GM23248 (cell line): ENCODE measurements around the gene TBL1X.

Experiments used
- EZH2 ChIP-seq: fragments of 200-600 bp; sonication (generic); IDR thresholded peaks from 2 replicates; pipeline ENCODE4 v1.6.1; 2018; ENCODE audit warnings: antibody characterized with exemption, mild to moderate bottlenecking; ENCODE audit not compliant: insufficient read depth, poor library complexity, severe bottlenecking
- EZH2phosphoT487 ChIP-seq: fragments of 200-600 bp; sonication (generic); IDR thresholded peaks from 2 replicates; pipeline ENCODE4 v1.6.1; 2018; ENCODE audit warnings: antibody characterized with exemption, moderate library complexity, mild to moderate bottlenecking, low read depth; ENCODE audit not compliant: insufficient read depth

GRCh38 chrX:9650091-9650490 is 185.2 kb downstream of the TBL1X start:
- TF ChIP-seq EZH2 (no peak), EZH2phosphoT487 (no peak)
